Sigmoid colon (tissue), 7 donors: Measurements from ENCODE around the gene TTI1. TPM values are rescaled to one million over a fixed set of nuclear protein-coding genes. Genes with fewer than 3 reads are reported as not detected.

Source experiments
- DNase-seq: peaks from one replicate; pipeline ENCODE4 v3.0.0-alpha.2; 2019
- H3K27ac ChIP-seq, 4 donors: fragments of 200-600 bp; sonication (generic); one replicate each; pipeline ENCODE4 v1.5.1; 2016 to 2019; ENCODE audit warnings: mild to moderate bottlenecking in 1 of 4
- H3K27me3 ChIP-seq, 3 donors: fragments of 200-600 bp; sonication (generic); one replicate each; pipeline ENCODE4 v1.5.1; 2019; ENCODE audit warnings: mild to moderate bottlenecking in 1 of 3
- H3K36me3 ChIP-seq, 4 donors: fragments of 200-600 bp; sonication (generic); one replicate each; pipeline ENCODE4 v1.5.1; 2016 to 2019
- H3K4me1 ChIP-seq, 4 donors: fragments of 200-600 bp; sonication (generic); one replicate each; pipeline ENCODE4 v1.5.1; 2017 to 2019
- H3K4me3 ChIP-seq, 4 donors: fragments of 200-600 bp; sonication (generic); one replicate each; pipeline ENCODE4 v1.5.1; 2017 to 2019; ENCODE audit warnings: mild to moderate bottlenecking in 2 of 4, moderate library complexity in 1 of 4
- H3K9me3 ChIP-seq, 4 donors: fragments of 200-600 bp in 3 of 4; sonication (generic) in 3 of 4; one replicate each; pipeline versions ENCODE4 v1.5.1 to v1.6.1; 2013 to 2019
- CTCF ChIP-seq, 4 experiments: fragments of 450-650 bp in 3 of 4; fragments of 200-600 bp in 1 of 4; IDR thresholded peaks; one replicate each; pipeline ENCODE4 v1.5.1; 2016 to 2019; ENCODE audit warnings: antibody characterized with exemption in 4 of 4, mild to moderate bottlenecking in 3 of 4, moderate library complexity in 2 of 4
- EP300 ChIP-seq, 4 donors: sonication (generic); formaldehyde crosslinking; IDR thresholded peaks; one replicate each; pipeline ENCODE4 v1.6.1; 2017; ENCODE audit warnings: antibody characterized with exemption in 4 of 4
- POLR2A ChIP-seq, 2 donors: fragments of 450-650 bp; IDR thresholded peaks; one replicate each; pipeline ENCODE4 v1.6.1; 2016; ENCODE audit warnings: antibody characterized with exemption in 2 of 2, mild to moderate bottlenecking in 2 of 2, moderate library complexity in 2 of 2
- POLR2AphosphoS5 ChIP-seq, 4 donors: sonication (generic); formaldehyde crosslinking; IDR thresholded peaks; one replicate each; pipeline ENCODE4 v1.6.1; 2017; ENCODE audit warnings: antibody characterized with exemption in 4 of 4
- whole genome bisulfite sequencing, 2 donors: extraction: QIAGEN DNeasy Blood & Tissue Kit; methylation state at CpG; one replicate each; pipeline ENCODE4 v1.1.7; 2013; 5-methylcytosine and 5-hydroxymethylcytosine counted together
- intact Hi-C: fragments of 100-400 bp; cut with DNase I; formaldehyde crosslinking; loops from one replicate; pipeline ENCODE4 v1.15.1; 2023
- polyA plus RNA-seq, 3 donors: library from polyadenylated mRNA; stranded (reverse); fragments of 200-250 nt; gene quantifications; one replicate each; pipeline ENCODE4 v1.2.3, GENCODE V29; 2013
- total RNA-seq, 4 donors: library from RNA; depleted of rRNA; stranded (reverse); fragments of >200 nt; gene quantifications; one replicate each; pipeline ENCODE4 v1.1.0, GENCODE V29; 2016
- donor health status: healthy with polysubstance abuse.
- donor health status: Bipolar disorder and iron deficiency.
- donor health status: healthy.

The TTI1 gene
- total and polyA plus RNA-seq, 7 donors = 2.4 to 11.7 (median 10.5) TPM

- DNase-seq = no peak
- peaks cover 0 to 29% (median 3%) of the 10 kb centered on the region in 4 donors for H3K36me3 ChIP-seq
- no peak overlapping the region for H3K4me3 ChIP-seq
- intact Hi-C loops = no loop called here
- no peak overlapping the region for H3K27ac ChIP-seq
- no peaks in the 10 kb centered on the region for H3K9me3 ChIP-seq
- H3K4me1 ChIP-seq = no peaks in the 10 kb centered on the region
- H3K27me3 ChIP-seq = no peaks in the 10 kb centered on the region
- TF ChIP-seq EP300 (IDR thresholded peaks at IDR 0.05) = no peak
- no peak for TF ChIP-seq POLR2A (IDR thresholded peaks at IDR 0.05)
- TF ChIP-seq POLR2AphosphoS5 (IDR thresholded peaks at IDR 0.05) = no peak
- no peak for TF ChIP-seq CTCF (IDR thresholded peaks at IDR 0.05)
- WGBS, 2 donors = 89 to 92% methylated on average over 16 of the region's 16 CpGs
Observed at GRCh38 chr20:37979021-37979985, 54.0 kb downstream of the TTI1 start.

- DNase-seq = no peak
- Histone ChIP-seq H3K4me1 (no peaks in the 10 kb centered on the region), H3K36me3 (peaks cover 0 to 23% (median 1%) of the 10 kb centered on the region in 4 donors), H3K27ac (no peak overlapping the region), H3K27me3 (no peaks in the 10 kb centered on the region), H3K9me3 (no peaks in the 10 kb centered on the region), H3K4me3 (no peak overlapping the region)
- 84 to 87% methylated on average over 6 of the region's 6 CpGs for WGBS, 2 donors
- intact Hi-C loops = no loop called here
- TF ChIP-seq CTCF (IDR thresholded peaks at IDR 0.05) = no peak
- no peak for TF ChIP-seq POLR2A (IDR thresholded peaks at IDR 0.05)
- no peak for TF ChIP-seq EP300 (IDR thresholded peaks at IDR 0.05)
- no peak for TF ChIP-seq POLR2AphosphoS5 (IDR thresholded peaks at IDR 0.05)
Observed at GRCh38 chr20:37977786-37978185, 55.5 kb downstream of the TTI1 start.

- H3K9me3 ChIP-seq = no peaks in the 10 kb centered on the region
- no peak for DNase-seq
- intact Hi-C loops = no loop called here
- no peaks in the 10 kb centered on the region for H3K4me1 ChIP-seq
- 32 to 72% methylated on average over 11 of the region's 12 CpGs for WGBS, 2 donors
- no peaks in the 10 kb centered on the region for H3K27me3 ChIP-seq
- no peak overlapping the region for H3K27ac ChIP-seq
- TF ChIP-seq POLR2A (IDR thresholded peaks at IDR 0.05) (no peak), CTCF (IDR thresholded peaks at IDR 0.05) (no peak), EP300 (IDR thresholded peaks at IDR 0.05) (no peak), POLR2AphosphoS5 (IDR thresholded peaks at IDR 0.05) (no peak)
- H3K36me3 ChIP-seq = peaks cover 0 to 18% (median 0%) of the 10 kb centered on the region in 4 donors
- H3K4me3 ChIP-seq = no peak overlapping the region
Observed at GRCh38 chr20:37977338-37977737, 55.9 kb downstream of the TTI1 start.

GRCh38 chr20:37976887-37977286, 56.4 kb downstream of the TTI1 start:
- H3K9me3 ChIP-seq = no peaks in the 10 kb centered on the region
- H3K4me1 ChIP-seq = no peaks in the 10 kb centered on the region
- no peak for DNase-seq
- intact Hi-C loops = no loop called here
- peaks cover 0 to 14% (median 0%) of the 10 kb centered on the region in 4 donors for H3K36me3 ChIP-seq
- H3K27ac ChIP-seq = no peak overlapping the region
- H3K27me3 ChIP-seq = no peaks in the 10 kb centered on the region
- TF ChIP-seq POLR2A (IDR thresholded peaks at IDR 0.05) (no peak), POLR2AphosphoS5 (IDR thresholded peaks at IDR 0.05) (no peak), CTCF (IDR thresholded peaks at IDR 0.05) (no peak), EP300 (IDR thresholded peaks at IDR 0.05) (no peak)
- no peak overlapping the region for H3K4me3 ChIP-seq
- 44 to 84% methylated on average over 10 of the region's 10 CpGs for WGBS, 2 donors
